GM21786 (cell line): ENCODE data around the gene MBD5.
"Not testable (repeated sequence)": the region's sequence is repeated elsewhere in the genome, so short reads cannot be mapped to it uniquely, and the experiment has no call there.

Experiments used
- ATAC-seq: cut with Tn5 transposase; IDR thresholded peaks from one replicate; pipeline ENCODE4 v1.9.1; 2021; ENCODE audit not compliant: unreplicated experiment

Gene MBD5

DNA sequence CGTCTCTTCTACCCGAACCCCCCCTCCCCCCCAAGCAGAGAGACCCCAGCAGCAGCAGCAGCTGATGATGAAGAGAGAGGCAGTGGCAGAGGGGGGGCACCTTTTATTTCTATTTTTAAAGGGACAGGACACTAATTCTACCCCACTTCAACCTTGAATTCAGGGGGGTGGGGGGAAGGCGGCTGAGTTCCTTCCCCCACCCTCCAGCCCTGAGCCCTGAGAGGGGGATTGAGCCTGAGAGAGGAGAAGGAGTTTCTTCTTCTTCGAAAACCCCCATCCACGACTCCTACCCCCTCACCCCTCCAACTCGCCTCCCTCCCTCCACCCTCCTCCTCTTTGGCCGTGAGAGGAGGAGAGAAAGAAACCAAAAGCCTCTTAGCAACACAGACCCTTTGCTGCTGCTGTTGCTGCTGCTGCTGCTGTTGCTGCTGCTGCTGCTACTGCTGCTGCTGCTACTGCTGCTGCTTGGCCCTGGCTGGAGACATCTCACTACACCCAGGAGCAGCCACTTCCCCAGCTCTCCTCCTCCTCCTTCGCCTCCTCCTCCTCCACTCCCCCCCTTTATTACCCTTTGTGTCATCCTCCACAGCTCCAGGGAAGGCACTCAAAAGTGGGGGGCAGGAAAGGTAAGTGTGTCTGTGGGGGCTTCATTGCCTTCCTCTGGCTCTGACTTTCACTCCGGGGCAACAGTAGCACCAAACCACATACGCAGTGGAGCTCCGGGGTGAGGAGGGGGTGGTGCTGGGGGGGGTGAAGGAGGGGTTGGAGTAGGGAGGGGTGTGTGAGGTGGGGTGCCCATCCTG lies at the start of gene MBD5:
Gene MBD5 (plus strand): TSS at position 33 of the 803 bp plus-strand sequence.
- peak; percentile 29 for ATAC-seq

DNA sequence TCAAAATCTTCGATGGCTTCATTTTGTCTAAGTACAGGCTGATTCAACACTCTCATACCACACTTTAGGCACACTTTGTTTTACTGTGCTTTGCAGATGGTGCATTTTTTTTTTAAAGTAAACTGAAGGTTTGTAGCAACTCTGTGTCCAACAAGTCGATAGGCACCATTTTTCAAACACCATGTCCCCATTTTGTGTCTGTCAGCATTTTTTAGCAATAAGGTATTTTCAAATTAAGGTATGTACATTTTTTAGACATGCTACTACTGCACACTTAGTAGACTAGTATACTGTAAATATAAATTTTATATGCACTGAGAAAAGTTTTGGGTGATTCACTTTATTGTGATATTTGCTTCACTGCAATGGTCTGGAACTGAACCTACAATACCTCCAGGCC lies 44.8 kb upstream of the MBD5 start:
- ATAC-seq: no peak

DNA sequence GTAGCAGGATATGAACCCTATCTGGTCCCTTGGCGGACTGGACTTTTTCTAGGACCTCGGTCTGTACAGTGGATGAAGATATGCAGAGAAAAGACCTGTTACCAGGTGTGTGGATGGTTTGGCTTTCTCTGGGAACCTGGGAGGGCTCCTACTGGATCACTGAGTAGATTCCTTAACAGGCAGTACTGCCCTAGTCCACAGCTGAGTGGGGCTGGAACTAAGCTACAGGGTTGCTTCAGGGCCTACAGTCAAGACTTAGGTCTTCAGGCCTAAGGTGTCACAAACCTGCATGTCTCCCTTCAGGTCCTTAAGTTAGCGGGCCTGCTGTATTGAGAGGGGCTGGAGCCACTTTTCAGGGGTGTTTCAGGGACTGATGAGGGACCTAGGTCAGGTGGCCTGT lies 43.2 kb upstream of the MBD5 start:
- no peak for ATAC-seq

DNA sequence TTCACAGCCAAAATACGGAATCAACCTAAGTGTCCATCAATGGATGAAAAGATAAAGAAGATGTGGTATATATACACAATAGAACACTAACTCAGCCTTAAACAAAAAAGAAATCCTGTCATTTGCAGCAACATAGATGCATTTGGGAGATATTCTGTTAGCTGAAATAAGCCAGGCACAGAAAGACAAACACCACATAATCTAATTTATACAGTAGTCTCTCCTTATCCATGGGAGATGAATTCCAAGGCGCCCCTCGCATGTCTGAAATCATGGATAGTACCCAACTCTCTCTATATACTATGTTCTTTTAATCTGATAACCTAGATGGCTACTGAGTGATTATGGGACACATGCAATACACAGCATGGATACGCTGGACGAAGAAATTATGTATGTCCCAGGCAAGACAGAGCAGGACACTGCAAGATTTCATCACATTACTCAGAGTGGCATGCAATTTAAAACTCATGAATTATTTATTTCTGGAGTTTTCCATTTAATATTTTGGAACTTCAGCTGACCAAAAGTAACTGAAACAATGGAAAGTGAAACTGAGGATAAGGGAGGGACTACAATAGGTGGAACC lies 39.9 kb upstream of the MBD5 start:
- no peak for ATAC-seq

DNA sequence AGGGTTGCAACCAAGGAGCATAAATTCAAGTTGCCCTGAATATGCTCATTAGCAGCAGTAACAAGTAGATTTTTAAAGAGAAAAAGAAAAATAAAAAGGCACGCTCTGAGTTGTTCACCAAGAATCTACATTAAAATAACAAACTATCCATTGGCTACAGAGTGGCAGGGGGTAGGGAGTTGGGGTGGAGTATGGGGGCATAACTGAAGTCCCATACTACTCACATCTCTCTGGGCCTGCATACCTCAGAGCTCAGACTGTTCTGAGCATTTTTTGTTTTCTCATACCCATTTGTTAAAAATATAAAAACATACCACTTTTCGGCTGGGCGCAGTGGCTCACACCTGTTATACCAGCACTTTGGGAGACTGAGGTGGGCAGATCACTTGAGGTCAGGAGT lies 31.8 kb upstream of the MBD5 start:
- ATAC-seq: no peak

DNA sequence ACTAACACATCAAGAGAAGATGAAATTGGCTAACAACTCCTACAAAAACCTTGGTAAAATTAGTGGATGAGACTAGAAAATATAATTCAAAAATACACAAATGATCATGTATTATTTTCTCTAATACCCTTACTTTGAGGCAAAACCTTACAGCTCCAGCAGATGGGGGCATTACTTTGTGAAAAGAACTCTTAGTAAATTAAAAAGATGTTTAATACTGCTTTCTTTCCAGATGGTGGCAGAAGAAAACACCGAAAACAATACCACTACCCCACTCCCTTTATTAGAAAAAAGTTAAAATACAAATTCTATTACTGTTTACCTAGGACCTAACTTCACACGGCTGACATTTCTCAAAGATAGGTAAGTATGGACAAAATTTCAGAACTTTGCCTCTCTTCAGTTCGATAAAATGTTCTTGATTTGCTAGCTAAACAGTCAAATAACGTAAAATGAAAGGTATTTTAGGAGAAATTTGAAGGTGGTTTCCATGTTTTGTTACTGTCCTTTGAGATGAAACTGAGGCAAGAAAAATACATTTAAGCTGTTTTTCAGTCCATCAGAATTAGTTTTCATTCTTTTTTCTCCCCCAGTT lies 31.0 kb upstream of the MBD5 start:
- ATAC-seq: peak; percentile 90

DNA sequence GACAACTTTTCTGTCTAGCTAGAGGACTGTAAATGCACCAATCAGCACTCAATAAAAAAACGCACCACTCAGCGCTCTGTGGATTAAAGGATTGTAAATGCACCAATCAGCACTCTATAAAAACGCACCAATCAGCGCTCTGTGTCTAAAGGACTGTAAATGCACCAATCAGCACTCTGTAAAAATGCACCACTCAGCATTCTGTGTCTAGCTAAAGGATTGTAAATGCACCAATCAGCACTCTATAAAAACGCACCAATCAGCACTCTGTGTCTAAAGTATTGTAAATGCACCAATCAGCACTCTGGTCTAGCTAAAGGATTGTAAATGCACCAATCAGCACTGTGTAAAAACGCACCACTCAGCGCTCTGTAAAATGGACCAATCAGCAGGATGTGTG lies 25.9 kb upstream of the MBD5 start:
- ATAC-seq: not testable (repeated sequence)

DNA sequence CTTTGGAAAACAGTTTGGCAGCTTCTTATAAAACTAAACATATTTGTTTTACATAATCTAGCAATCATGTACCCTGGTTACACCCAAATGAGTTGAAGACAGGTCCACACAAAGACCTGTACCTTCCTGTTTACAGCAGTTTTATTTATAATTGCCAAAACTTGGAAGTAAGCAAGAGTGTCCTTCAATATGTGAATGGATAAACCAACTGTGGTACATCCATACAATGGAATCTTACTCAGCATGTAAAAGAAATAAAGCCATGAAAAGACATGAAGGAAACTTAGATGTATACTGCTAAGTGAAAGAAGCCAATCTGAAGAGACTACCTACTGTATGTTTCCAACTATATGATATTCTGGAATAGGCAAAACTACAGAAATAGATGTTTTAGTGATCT lies 24.1 kb upstream of the MBD5 start:
- no peak for ATAC-seq

DNA sequence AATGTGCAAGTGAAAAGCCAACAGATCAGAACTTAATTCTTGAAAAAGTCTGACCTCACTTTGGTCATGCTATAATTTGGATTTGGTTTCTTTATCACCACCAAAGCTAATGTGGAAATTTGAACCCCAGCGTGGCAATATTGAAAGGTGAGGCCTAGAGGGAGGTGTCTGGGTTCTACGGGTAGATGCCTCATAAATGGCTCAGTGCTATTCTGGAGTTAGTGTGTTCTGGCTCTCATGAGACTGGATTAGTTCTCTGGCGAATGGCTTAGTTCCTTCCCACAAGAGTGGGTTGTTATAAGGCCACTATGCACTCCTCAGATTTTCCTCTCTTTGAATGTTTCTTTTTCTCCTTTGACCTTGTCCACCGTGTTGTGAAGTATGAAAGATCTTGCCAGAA lies 22.7 kb upstream of the MBD5 start:
- no peak for ATAC-seq

DNA sequence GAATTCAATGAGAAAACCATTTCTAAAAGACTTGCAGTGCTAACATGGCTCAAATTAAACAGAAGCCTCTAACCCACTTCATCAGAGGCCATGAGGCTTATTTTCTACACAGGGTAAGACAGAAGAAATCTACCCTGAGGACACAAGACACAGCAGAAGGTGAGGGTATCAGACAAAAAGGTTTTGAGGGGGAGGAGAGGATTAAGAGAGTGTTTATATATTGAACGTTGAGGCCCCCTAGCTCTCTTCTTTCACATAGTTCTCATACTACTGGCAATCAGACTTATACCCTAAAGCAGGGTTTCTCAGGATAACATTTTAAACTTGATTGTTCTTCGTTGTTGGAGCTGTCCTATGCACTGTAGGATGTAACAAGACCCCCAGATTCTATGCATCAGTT lies 21.8 kb upstream of the MBD5 start:
- ATAC-seq: no peak

DNA sequence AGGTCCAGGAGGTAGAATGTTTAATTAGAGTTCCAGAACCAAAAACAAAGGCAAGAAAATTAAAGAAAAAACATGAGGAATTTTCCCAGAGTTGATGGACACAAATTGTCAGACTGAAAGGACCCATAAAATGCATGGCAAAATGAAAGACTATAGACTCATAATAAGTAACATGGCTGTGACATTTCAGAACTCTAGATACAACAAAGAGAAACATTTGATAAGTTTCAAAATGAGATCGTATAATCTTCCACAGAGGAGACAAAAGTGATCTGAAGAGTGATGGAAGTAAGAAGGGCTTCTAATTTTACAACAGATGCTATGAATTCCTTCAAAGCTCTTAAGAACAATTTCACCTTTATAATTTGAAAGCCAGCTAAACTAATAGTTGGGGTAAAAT lies 20.8 kb upstream of the MBD5 start:
- no peak for ATAC-seq

DNA sequence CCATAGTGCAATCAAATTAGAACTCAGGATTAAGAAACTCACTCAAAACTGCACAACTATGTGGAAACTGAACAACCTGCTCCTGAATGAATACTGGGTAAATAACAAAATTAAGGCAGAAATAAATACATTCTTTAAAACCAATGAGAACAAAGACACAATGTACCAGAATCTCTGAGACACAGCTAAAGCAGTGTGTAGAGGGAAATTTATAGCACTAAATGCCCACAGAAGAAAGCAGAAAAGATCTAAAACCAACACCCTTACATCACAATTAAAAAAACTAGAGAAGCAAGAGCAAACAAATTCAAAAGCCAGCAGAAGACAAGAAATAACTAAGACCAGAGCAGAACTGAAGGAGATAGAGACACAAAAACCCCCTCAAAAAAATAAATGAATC lies 18.5 kb upstream of the MBD5 start:
- ATAC-seq: not testable (repeated sequence)

DNA sequence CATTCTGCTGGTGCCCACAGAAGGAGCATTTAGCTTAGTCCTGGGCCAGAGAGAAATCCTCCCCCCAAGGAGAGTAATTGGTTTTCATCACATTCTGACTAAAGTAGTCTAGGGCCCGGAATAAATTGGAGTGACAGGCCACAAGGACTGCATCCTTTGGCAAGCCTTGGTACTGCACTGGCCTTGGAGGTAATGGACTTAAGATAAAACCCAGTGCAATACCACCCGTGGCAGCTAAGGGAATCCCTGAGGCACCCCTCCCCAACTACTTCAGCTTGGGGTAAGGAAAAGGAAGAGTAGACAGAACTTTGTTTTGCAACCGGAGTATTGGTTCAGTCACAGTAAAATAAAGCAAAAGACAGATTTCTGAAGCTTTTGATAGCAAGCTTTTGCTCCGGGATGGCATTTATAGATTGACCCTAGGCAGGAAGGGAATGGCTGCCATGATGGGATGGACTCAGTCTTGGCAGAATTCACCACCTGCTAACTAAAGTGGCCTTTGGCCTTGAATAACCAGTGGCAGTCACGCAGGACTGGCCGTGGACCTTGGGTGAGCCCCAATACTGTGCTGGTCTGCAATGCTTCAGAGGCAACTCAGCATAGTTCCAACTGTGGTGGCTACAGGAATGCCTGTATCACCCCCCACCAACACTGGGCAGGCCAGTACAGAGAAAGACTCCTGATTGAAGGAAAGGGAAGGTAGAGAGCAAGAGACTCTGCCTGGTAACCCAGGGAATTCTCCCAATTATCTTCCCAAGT lies 14.5 kb upstream of the MBD5 start:
- no peak for ATAC-seq

DNA sequence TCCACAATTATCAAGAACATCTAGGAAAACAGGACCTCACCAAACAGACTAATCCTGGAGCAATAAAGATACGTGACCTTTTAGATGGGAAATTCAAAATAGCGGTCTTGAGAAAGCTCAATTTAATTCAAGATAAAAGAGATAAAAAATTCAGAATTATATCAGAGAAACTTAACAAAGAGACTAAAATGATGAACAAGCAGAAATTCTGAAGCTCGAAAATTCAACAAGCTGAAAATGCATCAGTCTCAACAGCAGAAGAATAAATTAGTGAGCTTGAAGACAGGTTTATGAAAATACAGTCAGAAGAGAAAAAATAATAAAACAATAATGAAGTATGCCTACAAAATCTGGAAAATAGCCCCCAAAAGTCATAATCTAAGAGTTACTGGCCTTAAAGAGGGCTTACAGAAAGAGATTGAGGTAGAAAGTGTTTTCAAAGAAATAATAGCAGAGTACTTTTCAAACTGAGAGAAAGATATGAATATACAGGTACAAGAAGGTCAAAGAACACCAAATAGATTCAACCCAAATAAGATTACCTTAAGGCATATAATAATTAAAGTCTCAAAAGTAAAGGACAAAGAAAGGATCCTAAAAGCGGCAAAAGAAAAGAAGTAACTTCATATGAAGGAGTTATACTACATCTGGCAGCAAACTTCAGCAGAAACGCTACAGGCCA lies 13.5 kb upstream of the MBD5 start:
- no peak for ATAC-seq

DNA sequence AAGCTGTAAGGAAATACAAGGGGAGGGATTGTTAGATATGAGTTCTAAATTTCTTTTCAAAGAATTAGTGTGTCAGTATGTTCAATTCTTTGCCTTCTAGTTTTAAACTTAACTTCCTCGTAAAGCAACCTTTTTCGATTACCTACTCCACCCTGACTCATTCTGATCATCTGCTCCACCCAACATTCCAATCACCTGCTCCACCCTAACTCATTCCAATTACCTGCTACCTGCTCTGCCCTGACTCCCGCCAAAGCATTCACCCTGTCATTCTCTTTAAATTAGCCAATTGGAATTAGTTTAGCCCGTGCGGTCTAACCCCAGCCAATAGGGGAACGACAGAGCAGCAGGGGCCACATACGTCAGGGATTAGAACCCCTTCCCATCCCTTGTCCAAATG lies 12.5 kb upstream of the MBD5 start:
- ATAC-seq: not testable (repeated sequence)

DNA sequence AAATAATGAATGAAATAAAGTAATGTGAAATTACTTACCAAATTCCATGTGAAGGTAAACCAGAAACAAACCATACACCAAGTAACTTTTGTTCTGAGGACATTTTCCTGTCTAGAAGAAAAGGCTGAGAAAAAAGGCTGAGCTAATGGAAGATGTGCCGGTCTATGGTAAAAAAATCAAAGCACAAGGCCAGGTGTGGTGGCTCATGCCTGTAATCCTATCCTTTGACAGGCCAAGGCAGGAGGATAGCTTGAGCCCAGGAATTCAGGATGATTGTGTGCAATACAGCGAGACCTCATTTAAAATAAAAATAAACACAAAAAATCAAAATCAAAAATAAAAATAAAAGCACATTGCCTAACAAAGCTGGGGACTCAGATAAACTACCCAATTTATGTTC lies 7.0 kb upstream of the MBD5 start:
- ATAC-seq: no peak

DNA sequence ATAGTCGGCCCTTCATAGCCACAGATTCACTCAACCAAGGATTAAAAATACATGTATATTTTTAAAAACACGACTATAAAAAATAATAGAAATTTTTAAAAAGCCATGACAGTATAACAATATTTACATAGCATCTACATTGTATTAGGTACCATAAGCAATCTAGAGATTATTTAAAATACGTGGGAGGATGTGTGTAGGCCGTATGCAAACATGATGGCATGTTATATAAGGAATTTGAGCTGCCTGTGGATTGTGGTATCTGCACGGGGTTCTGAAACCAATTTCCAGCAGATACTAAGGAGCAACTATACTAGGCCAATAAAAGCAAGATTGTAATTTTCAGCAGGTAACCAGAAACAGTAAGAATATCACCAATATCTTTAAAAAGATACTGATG lies 6.3 kb upstream of the MBD5 start:
- ATAC-seq: no peak

DNA sequence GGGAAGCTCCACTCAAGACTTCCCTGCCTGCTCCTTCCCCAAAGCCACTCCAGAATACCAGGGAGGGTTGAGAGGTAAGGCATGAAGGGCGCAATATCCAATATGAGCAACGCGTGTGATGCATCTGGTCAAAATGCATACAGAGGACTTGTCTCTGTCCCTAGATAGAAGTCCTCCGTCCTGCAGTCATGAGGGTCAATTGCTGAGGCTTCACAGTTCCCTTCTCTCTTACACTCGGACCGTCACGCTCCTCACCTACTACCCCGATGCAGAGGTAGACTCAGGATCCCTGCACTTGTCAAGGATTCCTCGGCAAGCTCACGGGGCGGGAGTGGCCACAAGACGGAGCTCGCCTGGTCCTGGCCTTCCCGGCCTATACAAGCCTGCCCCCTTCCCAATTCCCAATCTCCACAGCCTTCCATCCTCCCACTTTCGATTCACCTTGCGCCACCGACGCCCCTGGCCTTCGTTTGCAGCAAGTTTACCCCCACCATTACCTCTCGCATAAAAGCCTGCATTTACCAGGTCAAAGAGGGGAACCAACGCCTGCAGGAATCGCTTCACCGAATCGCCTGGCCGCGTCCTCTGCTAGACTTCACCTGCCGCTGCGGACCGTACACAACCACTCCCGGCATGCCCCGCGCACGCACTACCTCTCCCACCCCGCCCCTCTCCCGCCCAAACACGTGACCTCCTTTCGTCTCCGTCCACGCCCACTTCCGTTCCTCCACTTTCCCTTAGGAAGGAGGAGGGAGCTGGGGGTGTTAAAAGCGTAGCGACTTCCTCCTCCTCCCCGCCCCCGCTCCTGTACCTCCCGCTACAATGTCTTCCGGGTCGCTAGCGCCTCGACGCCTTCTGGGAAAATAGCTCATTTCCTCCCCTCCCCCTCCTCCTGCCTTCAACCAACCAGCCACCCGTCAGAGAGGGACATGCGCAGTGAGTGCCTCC lies 506 bp upstream of the MBD5 start, which contains the start of gene ORC4:
Gene ORC4 (minus strand): TSS at position 627 of the 948 bp plus-strand sequence. CDS start 44,779 bp downstream, outside the sequence.
- peak; percentile 72 for ATAC-seq

DNA sequence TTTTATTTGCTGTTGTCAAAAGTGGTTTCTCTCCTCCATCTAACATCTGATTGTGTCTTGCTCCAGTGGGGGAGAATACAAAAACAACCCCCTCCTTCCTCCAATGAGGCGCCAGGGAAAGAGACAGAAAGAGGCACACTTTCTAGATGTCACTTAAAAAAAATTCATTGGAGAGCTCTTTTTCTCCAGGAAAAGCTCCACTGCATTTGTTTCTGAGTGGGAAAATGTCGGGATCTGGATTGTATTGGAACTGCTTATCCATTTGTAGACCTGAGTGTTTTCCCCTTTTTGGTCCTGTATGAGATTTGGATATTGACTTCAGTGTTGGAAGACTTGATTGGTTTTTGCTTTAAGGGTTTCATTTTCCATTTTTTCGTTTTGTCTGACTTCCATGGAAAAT lies 995 bp downstream of the MBD5 start:
- ATAC-seq: no peak

DNA sequence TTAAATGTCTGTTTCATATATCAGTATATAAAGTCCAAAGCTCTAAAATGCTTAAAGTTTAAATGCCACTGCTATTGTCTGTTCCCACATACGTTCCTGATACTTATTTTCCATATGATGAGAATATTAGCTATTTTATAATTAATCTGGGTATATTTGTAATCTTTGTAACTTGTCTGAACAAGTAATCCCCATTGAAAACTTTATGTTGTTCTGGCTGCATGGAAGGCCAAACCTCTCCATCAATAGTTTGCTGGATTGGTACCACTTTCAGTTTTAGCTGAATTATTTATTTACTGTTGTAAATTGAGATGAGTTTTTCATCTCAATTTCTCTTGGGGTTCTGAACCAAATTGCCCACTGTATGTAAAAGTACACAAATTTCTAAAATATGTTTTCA lies 1.5 kb downstream of the MBD5 start:
- ATAC-seq: no peak
